AG04450 (cell line): ENCODE measurements around the gene AOAH. TPM values are rescaled to one million over a fixed set of nuclear protein-coding genes. Genes with fewer than 3 reads are reported as not detected.
"Not testable (repeated sequence)": the region's sequence is repeated elsewhere in the genome, so short reads cannot be mapped to it uniquely, and the experiment has no call there.

Source experiments
- CTCF ChIA-PET: fragments of 300-600, 350-600 bp; formaldehyde crosslinking; extraction: SDS; loops from one replicate; lab custom pipeline; 2022; ENCODE audit warnings: antibody characterized with exemption, inconsistent platforms; lab: Charles Lee
- POLR2A ChIA-PET: fragments of 350-600 bp; formaldehyde crosslinking; extraction: SDS; loops from one replicate; lab custom pipeline; 2021; ENCODE audit warnings: antibody characterized with exemption, inconsistent platforms; lab: Yijun Ruan, JAX
- DNase-seq: peaks from one replicate; pipeline ENCODE4 v3.0.0-alpha.2; 2011; ENCODE audit warnings: low read depth, low spot score
- H3K27ac ChIP-seq: one replicate; pipeline ENCODE4 v1.5.1; 2012; ENCODE audit warnings: low read depth, low read length, control low read depth
- H3K27me3 ChIP-seq: one replicate; pipeline ENCODE4 v1.6.0; 2012; ENCODE audit warnings: low read length; ENCODE audit not compliant: control insufficient read depth, insufficient read depth
- H3K4me3 ChIP-seq: 2 replicates; pipeline ENCODE4 v1.5.1; 2011; ENCODE audit warnings: mild to moderate bottlenecking, low read depth, low read length, control low read depth
- H3K9me3 ChIP-seq: 2 replicates; pipeline ENCODE4 v1.5.1; 2012; ENCODE audit warnings: low read length; ENCODE audit not compliant: control insufficient read depth, insufficient read depth
- polyA plus RNA-seq: library from polyadenylated mRNA; depleted of rRNA; stranded (reverse); fragments of >200 nt; gene quantifications from 2 replicates; pipeline ENCODE4 v1.2.3, GENCODE V29; 2011
- TF ChIP-seq, protein P1 (sequence below): IDR thresholded peaks from 2 replicates; pipeline ENCODE4 v1.5.1; 2011; ENCODE audit warnings: low read depth, low read length, control low read depth, inconsistent platforms

Gene AOAH
- polyA plus RNA-seq, 1 experiment = not detected

- no peak for DNase-seq
- ChIA-PET CTCF (no interaction called here), POLR2A (no interaction called here)
- H3K9me3 ChIP-seq = no peaks in the 10 kb centered on the region
- H3K27me3 ChIP-seq = no peaks in the 10 kb centered on the region
- no peak overlapping the region for H3K27ac ChIP-seq
- H3K4me3 ChIP-seq = no peak overlapping the region
- TF ChIP-seq, protein P1, sequence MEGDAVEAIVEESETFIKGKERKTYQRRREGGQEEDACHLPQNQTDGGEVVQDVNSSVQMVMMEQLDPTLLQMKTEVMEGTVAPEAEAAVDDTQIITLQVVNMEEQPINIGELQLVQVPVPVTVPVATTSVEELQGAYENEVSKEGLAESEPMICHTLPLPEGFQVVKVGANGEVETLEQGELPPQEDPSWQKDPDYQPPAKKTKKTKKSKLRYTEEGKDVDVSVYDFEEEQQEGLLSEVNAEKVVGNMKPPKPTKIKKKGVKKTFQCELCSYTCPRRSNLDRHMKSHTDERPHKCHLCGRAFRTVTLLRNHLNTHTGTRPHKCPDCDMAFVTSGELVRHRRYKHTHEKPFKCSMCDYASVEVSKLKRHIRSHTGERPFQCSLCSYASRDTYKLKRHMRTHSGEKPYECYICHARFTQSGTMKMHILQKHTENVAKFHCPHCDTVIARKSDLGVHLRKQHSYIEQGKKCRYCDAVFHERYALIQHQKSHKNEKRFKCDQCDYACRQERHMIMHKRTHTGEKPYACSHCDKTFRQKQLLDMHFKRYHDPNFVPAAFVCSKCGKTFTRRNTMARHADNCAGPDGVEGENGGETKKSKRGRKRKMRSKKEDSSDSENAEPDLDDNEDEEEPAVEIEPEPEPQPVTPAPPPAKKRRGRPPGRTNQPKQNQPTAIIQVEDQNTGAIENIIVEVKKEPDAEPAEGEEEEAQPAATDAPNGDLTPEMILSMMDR = no peak
These were observed 16.8 kb downstream of the AOAH start for GRCh38 chr7:36707465-36707864.

DNA sequence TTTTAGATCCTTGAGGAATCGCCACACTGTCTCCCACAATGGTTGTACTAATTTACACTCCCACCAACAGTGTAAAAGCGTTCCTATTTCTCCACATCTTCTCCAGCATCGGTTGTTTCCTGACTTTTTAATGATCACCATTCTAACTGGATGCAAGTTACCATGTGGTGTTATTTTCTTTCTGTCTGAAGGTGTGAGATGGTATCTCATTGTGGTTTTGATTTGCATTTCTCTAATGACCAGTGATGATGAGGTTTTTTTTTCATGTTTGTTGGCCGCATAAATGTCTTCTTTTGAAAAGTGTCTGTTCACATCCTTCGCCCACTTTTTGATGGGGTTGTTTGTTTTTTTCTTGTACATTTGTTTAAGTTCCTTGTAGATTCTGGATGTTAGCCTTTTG lies 20.4 kb downstream of the AOAH start:
- POLR2A ChIA-PET, H3K27me3 ChIP-seq, H3K4me3 ChIP-seq, H3K9me3 ChIP-seq, DNase-seq, CTCF ChIA-PET, H3K27ac ChIP-seq: not testable (repeated sequence)

DNA sequence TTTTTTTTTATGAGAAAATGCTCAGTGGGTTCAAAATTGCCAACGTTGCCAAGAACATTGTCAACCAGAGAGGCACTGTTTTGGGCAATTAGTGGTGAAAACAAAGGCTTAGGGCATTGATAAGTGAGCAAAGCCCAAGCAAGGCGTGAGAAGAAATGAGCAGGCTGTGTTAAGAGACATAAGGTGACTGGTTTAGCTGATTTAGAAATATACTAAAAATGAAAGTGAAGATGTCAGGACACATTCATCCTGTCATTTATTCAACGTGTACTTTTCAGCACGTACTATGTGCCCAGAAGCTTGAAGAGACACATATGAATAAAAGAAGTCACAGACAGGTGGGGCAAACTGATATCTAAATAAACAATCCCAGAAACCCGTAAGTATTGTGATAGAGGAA lies 31.8 kb downstream of the AOAH start:
- no peak overlapping the region for H3K4me3 ChIP-seq
- TF ChIP-seq, protein P1 = no peak
- H3K9me3 ChIP-seq = no peaks in the 10 kb centered on the region
- CTCF ChIA-PET = no interaction called here
- no peaks in the 10 kb centered on the region for H3K27me3 ChIP-seq
- POLR2A ChIA-PET = no interaction called here
- no peak overlapping the region for H3K27ac ChIP-seq
- no peak for DNase-seq

GRCh38 chr7:36691983-36692382 lies 32.3 kb downstream of the AOAH start:
- Histone ChIP-seq H3K4me3 (no peak overlapping the region), H3K27me3 (no peaks in the 10 kb centered on the region), H3K9me3 (no peaks in the 10 kb centered on the region), H3K27ac (no peak overlapping the region)
- ChIA-PET CTCF (no interaction called here), POLR2A (no interaction called here)
- TF ChIP-seq, protein P1 = no peak
- no peak for DNase-seq

GRCh38 chr7:36690514-36691187 lies 33.6 kb downstream of the AOAH start:
- no peaks in the 10 kb centered on the region for H3K27me3 ChIP-seq
- H3K9me3 ChIP-seq = no peaks in the 10 kb centered on the region
- TF ChIP-seq, protein P1 = no peak
- DNase-seq = no peak
- POLR2A ChIA-PET = no interaction called here
- H3K4me3 ChIP-seq = no peak overlapping the region
- H3K27ac ChIP-seq = no peak overlapping the region
- CTCF ChIA-PET = no interaction called here
